HepG2 (cell line): ENCODE measurements around the gene RPS6KA2. TPM values are rescaled to one million over a fixed set of nuclear protein-coding genes. Genes with fewer than 3 reads are reported as not detected.
A peak's percentile ranks its signal among the peaks of the same experiment; 100 is the strongest.

Experiments used
- ASH2L ChIP-seq: fragments of 300-600, 200-600 bp; sonication (generic); IDR thresholded peaks from 2 replicates; pipeline ENCODE4 v1.7.0; 2017; ENCODE audit warnings: low read depth, mild to moderate bottlenecking, moderate library complexity, mixed read lengths, low read length; ENCODE audit not compliant: insufficient read length
- BCL6 ChIP-seq: IDR thresholded peaks from 2 replicates; pipeline ENCODE4 v1.6.1; 2016; ENCODE audit warnings: missing genetic modification reagents, missing compliant biosample characterization
- FOXO1 ChIP-seq: sonication (generic); formaldehyde crosslinking; IDR thresholded peaks from 2 replicates; pipeline ENCODE4 v1.4.0; 2020; ENCODE audit warnings: missing genetic modification reagents
- KDM5B ChIP-seq: sonication (generic); formaldehyde crosslinking; IDR thresholded peaks from 2 replicates; pipeline ENCODE4 v1.4.0; 2020; ENCODE audit warnings: missing genetic modification reagents, mild to moderate bottlenecking, borderline replicate concordance
- LCORL ChIP-seq, 2 experiments: fragments of 450-650 bp in 1 of 2; sonication (generic) in 1 of 2; formaldehyde crosslinking in 1 of 2; IDR thresholded peaks; 2 replicates each; pipeline versions ENCODE4 v1.5.0 to v1.6.1; 2017 to 2020; ENCODE audit warnings: antibody characterized with exemption in 1 of 2, missing genetic modification reagents in 1 of 2
- MATR3 ChIP-seq: sonication (generic); formaldehyde crosslinking; IDR thresholded peaks from 2 replicates; pipeline ENCODE4 v1.4.0; 2020; ENCODE audit warnings: missing genetic modification reagents
- MEIS2 ChIP-seq: sonication (generic); formaldehyde crosslinking; IDR thresholded peaks from 2 replicates; pipeline ENCODE4 v1.9.0; 2021; ENCODE audit warnings: mild to moderate bottlenecking, missing genetic modification reagents
- MTF2 ChIP-seq: sonication (generic); formaldehyde crosslinking; IDR thresholded peaks from 2 replicates; pipeline ENCODE4 v1.5.0; 2020; ENCODE audit warnings: missing genetic modification reagents, borderline replicate concordance
- NCOA5 ChIP-seq: sonication (generic); formaldehyde crosslinking; IDR thresholded peaks from 2 replicates; pipeline ENCODE4 v1.4.0; 2020; ENCODE audit warnings: missing genetic modification reagents
- NFYB ChIP-seq: sonication (generic); formaldehyde crosslinking; IDR thresholded peaks from 2 replicates; pipeline ENCODE4 v1.4.0; 2020; ENCODE audit warnings: missing genetic modification reagents
- PHF8 ChIP-seq: sonication (generic); formaldehyde crosslinking; IDR thresholded peaks from 2 replicates; pipeline ENCODE4 v1.5.0; 2020; ENCODE audit warnings: missing genetic modification reagents
- RBFOX2 ChIP-seq: fragments of 200-400 bp; formaldehyde crosslinking; IDR thresholded peaks from 2 replicates; pipeline ENCODE4 v1.6.1; 2017; ENCODE audit warnings: low read depth, mild to moderate bottlenecking, low read length
- ZFP36 ChIP-seq: fragments of 150-350 bp; IDR thresholded peaks from 2 replicates; pipeline ENCODE4 v1.6.1; 2018; ENCODE audit warnings: borderline replicate concordance, low read length, low read depth; ENCODE audit not compliant: partially characterized antibody
- ZNF501 ChIP-seq: sonication (generic); formaldehyde crosslinking; IDR thresholded peaks from 2 replicates; pipeline ENCODE4 v1.5.1; 2020; ENCODE audit warnings: mild to moderate bottlenecking, moderate library complexity, missing genetic modification reagents
- ZNF629 ChIP-seq: sonication (generic); formaldehyde crosslinking; conservative IDR thresholded peaks from 2 replicates; pipeline ENCODE4 v1.5.0; 2020; ENCODE audit warnings: missing genetic modification reagents
- ZNF7 ChIP-seq: IDR thresholded peaks from 2 replicates; pipeline ENCODE4 v1.6.1; 2016; ENCODE audit warnings: missing biosample characterization, missing genetic modification reagents
- polyA plus RNA-seq, 8 experiments: library from polyadenylated mRNA; depleted of rRNA in 3 of 8; stranded (reverse) in 7 of 8; unstranded in 1 of 8; fragments of >200 nt; fragmentation: Illumina TruSeq in 4 of 8; extraction: Trizol in 4 of 8; gene quantifications; 2 replicates each; pipeline versions ENCODE4 v1.2.1 to v1.2.3, GENCODE V29; 2011 to 2016; ENCODE audit warnings: low read depth in 4 of 8, missing spikeins in 1 of 8, mixed read lengths in 1 of 8; ENCODE audit not compliant: insufficient read depth in 1 of 8
- total RNA-seq, 5 experiments: library from RNA; depleted of rRNA; stranded (reverse); fragments of >200 nt; fragmentation: Illumina TruSeq; extraction: Trizol; gene quantifications; 2 replicates each; pipeline ENCODE4 v1.2.3, GENCODE V29; 2016; ENCODE audit warnings: low read depth in 1 of 5
- TF ChIP-seq, protein P1 (sequence below), 2 experiments: sonication (generic) in 1 of 2; formaldehyde crosslinking in 1 of 2; IDR thresholded peaks; 2 replicates each; pipeline versions ENCODE4 v1.4.0 to v1.6.1; 2016 to 2020; ENCODE audit warnings: borderline replicate concordance in 1 of 2, low read depth in 1 of 2, mild to moderate bottlenecking in 1 of 2, missing genetic modification reagents in 1 of 2
- TF ChIP-seq, protein P2 (sequence below), 2 experiments: fragments of 450-650 bp in 1 of 2; sonication (generic) in 1 of 2; formaldehyde crosslinking; IDR thresholded peaks; 2 replicates each; pipeline versions ENCODE4 v1.5.0 to v1.8.0; 2020 to 2022; ENCODE audit warnings: mild to moderate bottlenecking in 1 of 2, missing genetic modification reagents in 1 of 2
- TF ChIP-seq, protein P3 (sequence below): sonication (generic); formaldehyde crosslinking; IDR thresholded peaks from 2 replicates; pipeline ENCODE4 v1.5.0; 2020; ENCODE audit warnings: missing genetic modification reagents
- TF ChIP-seq, protein P4 (sequence below): sonication (generic); formaldehyde crosslinking; IDR thresholded peaks from 2 replicates; pipeline ENCODE4 v1.4.0; 2020; ENCODE audit warnings: missing genetic modification reagents

Gene RPS6KA2
- total and polyA plus RNA-seq, 2 of the 13 experiments (the other 11 are each of a cell fraction or from before 2014, with no cell fraction given), result 0.22 to 0.38 TPM

- TF ChIP-seq, protein P1, sequence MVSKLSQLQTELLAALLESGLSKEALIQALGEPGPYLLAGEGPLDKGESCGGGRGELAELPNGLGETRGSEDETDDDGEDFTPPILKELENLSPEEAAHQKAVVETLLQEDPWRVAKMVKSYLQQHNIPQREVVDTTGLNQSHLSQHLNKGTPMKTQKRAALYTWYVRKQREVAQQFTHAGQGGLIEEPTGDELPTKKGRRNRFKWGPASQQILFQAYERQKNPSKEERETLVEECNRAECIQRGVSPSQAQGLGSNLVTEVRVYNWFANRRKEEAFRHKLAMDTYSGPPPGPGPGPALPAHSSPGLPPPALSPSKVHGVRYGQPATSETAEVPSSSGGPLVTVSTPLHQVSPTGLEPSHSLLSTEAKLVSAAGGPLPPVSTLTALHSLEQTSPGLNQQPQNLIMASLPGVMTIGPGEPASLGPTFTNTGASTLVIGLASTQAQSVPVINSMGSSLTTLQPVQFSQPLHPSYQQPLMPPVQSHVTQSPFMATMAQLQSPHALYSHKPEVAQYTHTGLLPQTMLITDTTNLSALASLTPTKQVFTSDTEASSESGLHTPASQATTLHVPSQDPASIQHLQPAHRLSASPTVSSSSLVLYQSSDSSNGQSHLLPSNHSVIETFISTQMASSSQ (IDR thresholded peaks at IDR 0.05; ENCODE audit: low read depth), result no peak
- TF ChIP-seq, protein P1 (CRISPR knock-in tag; IDR thresholded peaks at IDR 0.05; ENCODE audit: borderline replicate concordance), result no peak
- TF ChIP-seq NFYB (CRISPR knock-in tag), result no peak
- TF ChIP-seq, protein P2, sequence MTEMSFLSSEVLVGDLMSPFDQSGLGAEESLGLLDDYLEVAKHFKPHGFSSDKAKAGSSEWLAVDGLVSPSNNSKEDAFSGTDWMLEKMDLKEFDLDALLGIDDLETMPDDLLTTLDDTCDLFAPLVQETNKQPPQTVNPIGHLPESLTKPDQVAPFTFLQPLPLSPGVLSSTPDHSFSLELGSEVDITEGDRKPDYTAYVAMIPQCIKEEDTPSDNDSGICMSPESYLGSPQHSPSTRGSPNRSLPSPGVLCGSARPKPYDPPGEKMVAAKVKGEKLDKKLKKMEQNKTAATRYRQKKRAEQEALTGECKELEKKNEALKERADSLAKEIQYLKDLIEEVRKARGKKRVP (CRISPR knock-in tag; IDR thresholded peaks at IDR 0.05), result no peak
- 0 out of 2 replicates have a peak, but pooled peaks have one; percentile 24 for TF ChIP-seq MTF2 (CRISPR knock-in tag)
- TF ChIP-seq KDM5B, result no peak
- TF ChIP-seq ZFP36, result no peak
- TF ChIP-seq MEIS2, result no peak
- TF ChIP-seq PHF8 (CRISPR knock-in tag), result no peak
- TF ChIP-seq MATR3 (CRISPR knock-in tag), result no peak
- no peak for TF ChIP-seq ZNF7
- TF ChIP-seq, protein P3, sequence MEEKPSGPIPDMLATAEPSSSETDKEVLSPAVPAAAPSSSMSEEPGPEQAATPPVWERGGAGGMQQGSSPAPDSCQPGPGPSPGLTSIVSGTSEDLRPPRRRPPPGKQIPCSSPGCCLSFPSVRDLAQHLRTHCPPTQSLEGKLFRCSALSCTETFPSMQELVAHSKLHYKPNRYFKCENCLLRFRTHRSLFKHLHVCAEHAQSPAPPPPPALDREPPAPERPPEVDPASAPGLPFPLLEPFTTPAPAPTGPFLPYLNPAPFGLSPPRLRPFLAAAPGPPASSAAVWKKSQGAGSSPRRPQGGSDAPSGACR, result no peak
- no peak for TF ChIP-seq RBFOX2
- TF ChIP-seq BCL6 (CRISPR knock-in tag), result peak; percentile 68
- peak; percentile 6 for TF ChIP-seq ASH2L
- peak; percentile 34 for TF ChIP-seq ZNF501 (CRISPR knock-in tag)
- no peak for TF ChIP-seq NCOA5 (CRISPR knock-in tag)
- TF ChIP-seq FOXO1, result no peak
- TF ChIP-seq, protein P4, sequence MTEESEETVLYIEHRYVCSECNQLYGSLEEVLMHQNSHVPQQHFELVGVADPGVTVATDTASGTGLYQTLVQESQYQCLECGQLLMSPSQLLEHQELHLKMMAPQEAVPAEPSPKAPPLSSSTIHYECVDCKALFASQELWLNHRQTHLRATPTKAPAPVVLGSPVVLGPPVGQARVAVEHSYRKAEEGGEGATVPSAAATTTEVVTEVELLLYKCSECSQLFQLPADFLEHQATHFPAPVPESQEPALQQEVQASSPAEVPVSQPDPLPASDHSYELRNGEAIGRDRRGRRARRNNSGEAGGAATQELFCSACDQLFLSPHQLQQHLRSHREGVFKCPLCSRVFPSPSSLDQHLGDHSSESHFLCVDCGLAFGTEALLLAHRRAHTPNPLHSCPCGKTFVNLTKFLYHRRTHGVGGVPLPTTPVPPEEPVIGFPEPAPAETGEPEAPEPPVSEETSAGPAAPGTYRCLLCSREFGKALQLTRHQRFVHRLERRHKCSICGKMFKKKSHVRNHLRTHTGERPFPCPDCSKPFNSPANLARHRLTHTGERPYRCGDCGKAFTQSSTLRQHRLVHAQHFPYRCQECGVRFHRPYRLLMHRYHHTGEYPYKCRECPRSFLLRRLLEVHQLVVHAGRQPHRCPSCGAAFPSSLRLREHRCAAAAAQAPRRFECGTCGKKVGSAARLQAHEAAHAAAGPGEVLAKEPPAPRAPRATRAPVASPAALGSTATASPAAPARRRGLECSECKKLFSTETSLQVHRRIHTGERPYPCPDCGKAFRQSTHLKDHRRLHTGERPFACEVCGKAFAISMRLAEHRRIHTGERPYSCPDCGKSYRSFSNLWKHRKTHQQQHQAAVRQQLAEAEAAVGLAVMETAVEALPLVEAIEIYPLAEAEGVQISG, result peak; percentile 47; the same call in 1 of the 2 replicates
- no peak for TF ChIP-seq ZNF629
- no peak for TF ChIP-seq LCORL (IDR thresholded peaks at IDR 0.05)
- TF ChIP-seq LCORL (CRISPR knock-in tag; IDR thresholded peaks at IDR 0.05), result no peak
Observed at GRCh38 chr6:166627875-166628801, 1.1 kb upstream of the RPS6KA2 start (continued).
